ENCODE data around the gene SPTBN5.

Gene SPTBN5

DNA sequence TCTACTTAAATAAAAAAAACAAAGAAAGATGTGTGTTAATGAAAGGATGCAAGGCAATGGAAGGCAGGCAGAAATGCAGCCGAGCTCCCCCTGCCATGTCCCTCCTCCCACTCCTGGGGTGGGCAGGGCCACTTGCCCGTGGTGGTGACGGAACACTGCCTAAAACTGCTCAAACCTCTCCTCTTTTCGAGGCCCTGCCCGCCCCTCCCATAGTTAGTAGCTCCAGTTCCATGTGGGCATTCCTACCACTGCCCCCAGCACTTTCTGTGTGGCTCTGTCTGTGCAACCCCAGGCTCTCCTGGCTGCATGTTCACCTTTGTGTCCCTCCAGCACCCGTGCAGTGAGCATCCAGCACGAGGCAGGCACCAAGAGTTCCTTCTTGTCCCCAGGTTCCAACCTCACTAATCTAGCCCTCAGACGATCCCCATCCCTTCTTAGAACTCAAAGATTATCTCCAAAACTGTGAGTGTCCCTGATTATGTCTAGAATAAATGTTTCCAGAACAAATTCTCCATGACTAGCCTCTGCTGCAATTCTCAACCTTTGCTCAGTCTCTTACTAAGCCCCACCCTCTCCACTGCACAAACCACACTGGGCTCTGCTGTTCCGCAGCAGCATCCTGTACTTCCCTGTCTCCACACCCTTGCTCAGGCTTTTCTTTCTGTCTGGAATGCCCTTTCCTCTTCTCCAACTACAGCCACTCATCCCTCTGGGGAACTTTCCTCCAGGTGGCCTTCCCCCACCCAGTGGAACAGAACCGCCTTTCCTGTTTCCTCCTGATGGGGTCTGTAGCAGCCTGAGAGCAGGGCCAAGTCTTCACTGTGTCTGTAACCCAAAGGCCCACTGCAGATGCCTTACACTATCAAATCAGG lies 32.6 kb upstream of the SPTBN5 start:
- DNase-seq (ENCODE audit: low spot score): no peak

DNA sequence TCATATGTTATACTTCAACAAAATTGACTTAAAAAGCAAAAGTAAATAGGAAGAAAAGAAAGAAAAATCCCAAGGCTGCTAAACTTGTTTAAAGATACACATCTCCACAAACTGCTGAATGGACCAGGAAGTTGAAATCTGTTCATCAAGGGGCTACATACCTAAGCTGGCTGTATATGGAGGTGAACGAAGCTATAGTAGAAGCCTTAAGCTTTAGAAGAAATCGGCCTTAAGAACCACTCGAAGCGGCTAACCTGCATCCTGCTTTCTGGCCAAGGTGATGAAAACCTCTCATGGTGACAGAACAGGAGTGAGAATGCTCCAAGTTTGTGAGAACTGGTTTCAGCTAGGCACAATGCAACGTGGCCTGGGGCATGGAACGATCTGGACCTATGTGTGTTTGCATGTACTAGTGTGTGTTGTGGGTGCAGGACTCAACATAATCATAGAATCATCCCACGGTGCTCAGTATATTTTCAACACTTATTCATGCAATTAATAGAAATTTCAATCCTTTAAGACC lies 31.3 kb upstream of the SPTBN5 start:
- no peak for DNase-seq (ENCODE audit: low spot score)

DNA sequence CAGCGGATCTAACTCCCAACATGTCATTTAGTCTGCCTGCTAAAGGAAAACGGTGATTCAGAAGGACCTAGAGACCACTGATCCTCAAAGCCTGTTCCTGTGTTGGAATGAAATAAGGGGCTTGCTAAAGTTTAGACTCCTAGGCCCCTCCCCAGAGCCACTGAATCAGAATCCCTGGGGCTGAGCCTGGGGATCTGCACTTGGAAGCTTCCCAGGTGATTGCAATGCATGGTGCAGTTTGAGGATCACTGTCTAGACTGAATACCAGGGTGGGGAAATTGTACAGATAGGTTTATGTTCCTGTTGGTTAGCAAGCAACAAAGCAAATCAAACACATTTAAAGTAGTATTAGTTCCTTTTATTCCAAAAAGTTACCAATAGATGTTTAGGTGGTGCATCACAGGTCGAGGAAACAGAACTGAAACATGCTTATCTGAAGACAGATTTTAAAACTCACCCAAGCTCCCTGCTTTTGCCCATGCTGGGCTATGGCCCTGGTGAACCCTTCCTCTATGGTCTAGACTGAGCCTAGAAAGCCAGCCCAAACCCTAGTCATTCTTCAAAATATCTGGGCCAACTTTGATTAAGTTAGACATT lies 29.6 kb upstream of the SPTBN5 start:
- no peak for DNase-seq (ENCODE audit: low spot score)

DNA sequence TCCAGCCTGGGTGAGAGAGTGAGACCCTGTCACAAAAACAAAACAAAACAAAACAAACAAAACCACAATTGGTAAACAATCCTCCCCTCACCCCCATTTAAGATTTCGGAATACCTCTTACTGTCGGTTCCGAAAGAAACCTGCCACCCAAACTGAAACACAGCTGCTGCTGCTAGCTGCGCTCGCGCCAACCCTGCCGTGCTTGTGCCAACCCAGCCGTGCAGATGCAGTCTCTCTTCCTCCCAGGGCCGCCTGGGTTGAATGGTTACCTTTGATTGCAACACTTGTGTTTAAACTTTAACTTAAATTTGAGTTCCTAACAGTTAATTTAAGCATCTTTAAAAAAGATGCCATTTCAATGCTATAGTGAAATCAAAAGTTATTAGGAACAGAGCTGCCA lies 28.5 kb upstream of the SPTBN5 start:
- DNase-seq (ENCODE audit: low spot score): no peak

DNA sequence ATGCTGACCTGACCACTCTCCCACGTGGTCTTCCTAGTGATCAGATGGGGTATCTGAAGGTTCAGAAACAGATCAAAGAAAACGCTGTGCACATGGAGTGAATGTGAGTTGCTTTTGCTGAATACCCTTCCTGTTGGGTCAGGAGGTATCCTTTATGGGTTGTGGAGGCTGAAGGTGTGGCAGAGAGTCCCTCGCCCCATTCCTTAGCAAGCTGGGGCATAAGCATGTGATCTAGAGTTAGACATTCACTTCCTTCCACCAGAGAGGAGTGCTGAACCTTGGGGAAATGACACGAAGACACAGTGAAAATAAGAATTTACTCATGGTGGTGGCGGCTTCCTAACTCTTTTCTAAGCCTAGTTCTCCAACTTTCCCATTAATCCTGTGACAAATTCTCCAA lies 27.8 kb upstream of the SPTBN5 start:
- DNase-seq (ENCODE audit: low spot score): no peak

DNA sequence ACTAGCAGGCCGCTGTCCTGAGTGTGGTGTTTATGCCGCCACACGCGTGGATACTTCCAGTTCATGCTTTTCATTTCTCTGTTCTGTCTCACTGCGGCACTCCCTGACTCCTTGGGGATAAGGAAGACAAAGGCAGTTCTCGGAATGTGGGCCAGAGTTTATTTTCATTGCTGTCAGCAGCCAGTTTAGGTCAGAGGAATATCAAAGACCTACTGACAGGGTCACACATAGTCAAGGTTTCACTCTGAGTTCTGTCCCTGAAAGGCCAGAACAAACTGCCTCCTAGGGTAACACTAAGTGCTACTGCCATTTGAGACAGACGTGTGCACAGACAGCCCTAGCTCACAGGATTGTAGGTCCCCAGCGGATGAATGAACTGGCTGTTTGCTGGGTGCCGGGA lies 27.3 kb upstream of the SPTBN5 start:
- no peak for DNase-seq (ENCODE audit: low spot score)

DNA sequence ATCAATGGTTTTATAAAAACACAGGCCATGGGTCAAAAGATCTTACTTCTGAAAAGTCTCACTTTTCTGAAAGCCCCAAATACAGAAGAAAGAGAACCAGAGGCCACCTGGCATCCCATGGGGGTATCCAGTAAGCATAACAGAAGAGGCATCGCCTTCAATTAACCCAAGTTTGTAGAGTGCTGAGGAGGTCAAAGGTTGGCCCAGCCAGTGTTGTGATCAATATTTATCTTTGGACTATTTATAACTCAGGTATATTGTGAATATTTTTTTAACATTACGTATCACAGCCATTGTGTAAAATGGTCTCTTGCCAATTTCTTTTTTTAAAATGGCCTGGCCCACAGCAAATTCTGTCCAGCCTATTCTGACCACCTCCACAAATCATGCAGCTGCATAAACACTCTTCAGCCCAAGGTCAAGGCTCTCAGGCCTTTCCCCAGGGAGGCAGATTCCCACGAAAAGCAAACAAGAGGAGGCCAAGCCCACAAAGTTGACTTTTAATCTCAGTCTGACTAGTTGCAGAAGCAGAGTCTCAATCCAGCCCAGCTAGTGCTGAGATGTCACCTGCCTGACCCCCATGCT lies 26.2 kb upstream of the SPTBN5 start:
- no peak for DNase-seq (ENCODE audit: low spot score)

DNA sequence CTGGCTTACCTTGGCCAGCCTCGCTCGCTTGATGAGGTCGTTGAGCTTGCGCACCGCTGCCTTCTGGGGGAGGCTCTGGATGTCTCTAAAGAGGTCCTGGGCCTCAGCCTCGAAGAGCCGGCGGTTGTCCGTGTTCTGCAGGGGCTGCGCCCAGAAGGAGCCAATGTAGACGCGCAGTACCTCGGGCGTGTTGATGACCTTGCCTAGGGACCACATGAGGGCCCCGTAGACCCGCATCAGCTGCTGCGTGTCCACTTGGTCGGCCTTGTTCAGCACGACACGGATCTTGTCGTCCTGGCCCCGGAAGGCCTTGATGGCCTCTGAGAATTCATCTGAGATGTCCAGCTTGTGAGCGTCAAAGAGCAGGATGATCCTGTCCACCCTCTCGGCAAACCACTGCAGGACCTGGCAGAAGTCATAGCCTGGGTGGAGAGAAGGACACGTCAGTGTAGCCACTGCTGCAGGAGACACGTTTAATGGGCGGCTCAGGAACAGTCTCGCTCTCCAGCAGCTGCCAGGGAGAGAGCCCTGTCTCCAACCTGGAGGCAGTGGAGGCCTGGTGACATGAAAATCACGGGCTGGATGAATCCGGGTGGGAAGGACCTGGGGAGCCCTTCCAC lies 25.5 kb upstream of the SPTBN5 start:
- no peak for DNase-seq (ENCODE audit: low spot score)

DNA sequence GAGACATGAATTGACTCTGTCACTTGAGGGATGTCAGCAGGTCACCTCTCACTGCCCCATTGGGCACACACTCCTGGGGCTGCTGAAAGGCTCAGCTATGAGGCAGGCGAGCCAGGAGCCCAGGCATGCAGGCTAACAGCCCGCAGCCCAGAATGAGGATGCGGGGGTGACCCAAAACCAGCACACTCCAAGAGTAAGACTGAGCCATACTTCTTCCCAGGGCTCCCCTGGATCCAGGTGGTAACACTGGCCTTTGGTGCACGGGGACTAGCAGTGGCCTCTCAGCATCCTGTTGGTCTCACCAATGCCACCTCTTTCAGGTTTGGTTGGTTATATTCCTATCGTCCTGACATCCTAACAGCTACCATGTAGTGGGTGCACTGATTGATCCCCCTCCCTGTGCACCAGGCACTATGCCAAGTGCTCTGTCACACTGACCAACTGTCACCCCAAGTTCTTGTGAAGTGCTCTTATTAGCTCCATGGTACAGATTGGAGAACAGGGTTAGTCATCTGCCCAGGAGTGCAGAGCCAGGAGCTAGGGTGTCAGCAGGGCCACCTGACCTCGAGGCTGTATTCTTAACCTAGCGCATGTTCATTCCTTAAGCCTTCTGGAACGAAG lies 24.8 kb upstream of the SPTBN5 start:
- no peak for DNase-seq (ENCODE audit: low spot score)

DNA sequence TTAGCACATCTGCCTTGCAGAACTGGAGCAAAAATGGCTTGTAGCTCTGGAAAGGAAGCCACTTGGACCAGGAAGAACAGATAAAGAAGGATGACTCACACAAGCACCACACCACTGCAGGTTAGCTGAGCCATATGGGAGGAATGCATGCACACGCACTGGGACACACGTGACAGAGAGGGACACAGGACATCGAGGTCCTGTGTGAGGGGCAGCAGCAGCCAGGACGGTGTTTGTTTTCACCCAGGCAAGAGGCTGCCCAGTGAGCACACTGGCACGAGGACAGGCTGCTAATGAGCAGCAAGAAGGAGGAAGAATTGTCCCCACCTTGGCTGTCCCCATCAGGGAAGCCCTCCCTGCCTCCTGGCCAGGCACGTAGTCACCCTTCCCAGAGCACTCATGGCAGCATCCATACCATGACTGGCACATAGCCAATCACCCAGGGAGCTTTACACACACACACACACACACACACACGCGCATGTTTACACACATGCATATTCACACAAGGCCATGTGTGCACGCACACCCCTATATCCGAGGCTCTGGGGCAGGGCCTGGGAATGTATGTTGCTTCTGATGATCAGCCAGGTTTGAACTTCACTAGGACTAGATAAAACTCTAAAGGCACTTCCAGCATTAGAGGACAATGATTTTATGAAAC lies 24.0 kb upstream of the SPTBN5 start:
- DNase-seq (ENCODE audit: low spot score): no peak

DNA sequence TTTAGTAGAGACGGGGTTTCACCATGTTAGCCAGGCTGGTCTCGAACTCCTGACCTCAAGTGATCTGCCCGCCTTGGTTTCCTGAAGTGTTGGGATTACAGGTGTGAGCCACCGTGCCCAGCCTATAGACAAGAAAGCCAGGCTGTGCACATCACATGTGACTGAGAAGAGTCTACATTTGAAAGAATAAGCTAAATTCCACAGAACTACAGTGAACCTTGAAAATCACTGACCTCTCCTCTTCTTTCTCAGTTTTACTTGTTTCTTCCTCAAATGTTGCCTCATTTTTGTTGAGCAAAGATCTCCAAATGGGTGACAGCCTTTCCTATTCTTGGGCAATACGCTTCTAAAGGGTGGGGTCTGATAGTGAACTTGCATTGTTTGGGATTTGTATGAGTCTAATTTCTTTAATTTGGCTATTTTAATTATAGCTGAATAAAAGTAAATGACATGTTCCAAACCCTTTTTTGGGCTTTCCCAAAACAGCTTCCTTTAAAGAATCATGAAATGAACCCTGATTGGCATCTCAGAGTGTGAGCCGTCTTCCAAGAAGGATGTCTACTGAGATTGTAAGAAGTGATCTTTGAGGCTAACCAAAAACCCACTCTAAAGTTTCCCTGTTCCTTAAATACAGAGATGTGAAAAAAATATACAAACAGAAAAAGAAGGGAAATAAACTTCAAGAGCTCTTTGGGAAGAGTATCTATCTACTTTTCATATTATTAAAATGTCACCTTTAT lies 21.6 kb upstream of the SPTBN5 start:
- DNase-seq (ENCODE audit: low spot score): no peak

DNA sequence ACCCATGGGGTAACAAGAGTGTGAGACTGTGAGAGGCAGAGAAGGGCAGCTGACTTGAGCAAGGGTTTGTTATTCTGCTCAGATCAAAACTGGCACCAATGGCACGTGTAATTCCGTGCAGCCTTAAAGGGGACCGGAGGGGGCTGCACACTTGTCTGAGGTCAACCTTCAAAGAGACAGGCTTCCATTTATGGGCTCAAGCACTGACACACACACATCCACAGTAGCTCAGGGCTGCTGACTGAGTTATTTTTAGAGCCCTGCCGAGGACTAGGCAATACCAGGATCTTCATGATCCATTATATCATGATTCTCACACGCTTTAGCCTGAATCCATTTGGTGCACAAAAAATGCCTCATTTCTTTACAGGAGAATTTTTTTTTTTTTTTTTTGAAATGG lies 20.6 kb upstream of the SPTBN5 start:
- no peak for DNase-seq (ENCODE audit: low spot score)

DNA sequence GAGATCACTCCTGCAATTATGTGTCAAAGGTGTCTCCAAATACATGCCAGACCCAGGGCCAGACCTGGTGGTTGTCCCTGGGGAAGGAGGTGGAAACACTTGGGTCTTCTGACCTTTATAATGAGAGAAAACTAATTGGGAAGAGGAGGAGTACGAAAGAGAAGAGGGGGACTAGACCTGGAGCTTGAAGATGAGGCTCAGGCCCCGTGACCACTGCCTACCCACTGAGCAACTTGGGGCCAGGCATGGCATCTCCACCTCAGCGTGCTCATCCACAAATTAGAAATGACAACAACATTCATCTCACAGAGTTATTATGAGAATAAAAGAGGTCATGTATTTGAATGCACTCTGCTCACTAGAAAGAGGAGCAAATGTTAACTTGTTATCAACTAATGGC lies 19.4 kb upstream of the SPTBN5 start:
- DNase-seq (ENCODE audit: low spot score): no peak

DNA sequence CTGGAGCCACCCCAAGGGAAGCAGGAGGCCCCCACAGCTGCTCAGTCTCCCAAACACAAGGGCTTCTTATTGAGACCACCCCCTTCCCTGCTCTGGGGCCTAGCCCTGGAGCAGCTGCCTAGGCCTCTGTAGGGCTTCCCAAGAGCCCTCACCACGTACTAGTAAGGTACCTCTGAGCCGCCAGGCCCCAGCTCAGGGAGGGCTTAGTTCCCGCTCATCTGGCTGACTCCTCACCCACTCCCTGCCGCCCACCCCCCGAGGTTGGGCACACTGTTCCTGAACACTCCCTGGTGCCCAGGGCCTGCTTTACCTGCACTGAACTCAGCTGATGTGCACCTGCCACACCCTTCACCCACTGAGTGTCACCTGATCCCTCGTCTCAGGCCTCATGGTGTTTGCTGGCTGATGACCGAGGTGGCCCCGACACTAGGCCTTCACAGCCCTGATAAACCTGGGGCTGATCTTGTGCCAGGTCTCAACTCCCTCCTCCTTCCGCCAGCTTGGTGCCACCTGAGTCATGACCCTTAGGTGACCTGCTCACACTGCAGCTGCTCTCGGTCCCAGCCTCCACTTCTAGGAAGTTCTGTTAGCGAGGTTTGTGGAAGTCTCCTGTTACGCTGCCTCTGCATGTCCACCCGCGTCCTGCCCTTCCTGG lies 18.0 kb upstream of the SPTBN5 start:
- no peak for DNase-seq (ENCODE audit: low spot score)

DNA sequence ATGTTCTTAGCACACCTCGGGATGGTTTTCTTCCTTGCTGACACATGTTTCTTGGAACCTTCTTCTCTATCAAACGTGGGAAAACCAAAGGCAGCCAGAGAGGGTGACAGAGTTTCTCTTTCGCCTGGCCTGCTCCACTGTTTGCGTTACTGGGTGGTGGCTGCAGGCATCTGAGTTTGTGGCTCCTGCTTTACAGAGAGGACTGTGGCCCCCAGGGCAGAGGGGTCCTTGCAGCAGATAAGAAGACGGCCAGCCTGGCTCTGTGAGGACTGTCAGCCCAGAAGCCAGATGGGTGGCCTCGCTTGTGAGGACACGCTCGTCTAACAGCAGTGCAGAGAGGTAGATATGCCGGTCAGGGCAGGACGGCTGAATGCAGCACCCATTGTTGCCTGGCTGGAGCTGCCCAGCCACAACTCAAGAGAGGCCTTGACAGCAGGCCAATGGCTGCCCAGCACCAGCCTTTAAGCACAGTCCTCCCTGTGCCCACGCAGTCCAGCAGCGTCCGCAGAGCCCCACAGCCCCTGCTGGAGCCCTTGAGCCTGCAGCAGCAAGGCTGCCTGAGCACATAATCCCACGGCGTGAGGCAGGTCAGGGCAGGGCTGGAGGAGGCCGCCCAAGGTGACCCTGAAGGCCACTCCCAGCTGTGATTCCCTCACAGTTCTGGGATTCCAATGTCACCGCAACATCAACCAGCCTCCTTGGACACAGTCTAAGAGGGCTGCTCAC lies 15.0 kb upstream of the SPTBN5 start:
- DNase-seq (ENCODE audit: low spot score): no peak

DNA sequence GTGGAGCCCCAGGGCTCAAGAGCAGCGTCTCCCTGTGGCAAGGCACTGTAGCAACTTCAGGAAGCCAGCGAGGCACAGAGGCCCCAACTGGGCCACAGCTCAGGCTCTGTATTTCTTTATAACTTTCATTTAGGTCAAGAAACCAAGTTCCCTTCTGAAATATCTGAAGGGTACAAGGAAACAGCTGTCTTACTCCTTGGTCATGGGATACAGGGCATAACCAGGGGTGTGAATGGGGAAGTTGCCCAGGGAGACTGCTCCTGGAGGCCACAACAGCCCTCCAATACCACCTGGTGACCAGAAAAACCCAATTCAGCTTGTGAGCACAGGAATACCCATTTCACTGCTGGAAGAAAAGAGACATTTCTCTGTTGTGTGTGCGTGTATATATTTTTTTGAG lies 13.3 kb upstream of the SPTBN5 start:
- no peak for DNase-seq (ENCODE audit: low spot score)

DNA sequence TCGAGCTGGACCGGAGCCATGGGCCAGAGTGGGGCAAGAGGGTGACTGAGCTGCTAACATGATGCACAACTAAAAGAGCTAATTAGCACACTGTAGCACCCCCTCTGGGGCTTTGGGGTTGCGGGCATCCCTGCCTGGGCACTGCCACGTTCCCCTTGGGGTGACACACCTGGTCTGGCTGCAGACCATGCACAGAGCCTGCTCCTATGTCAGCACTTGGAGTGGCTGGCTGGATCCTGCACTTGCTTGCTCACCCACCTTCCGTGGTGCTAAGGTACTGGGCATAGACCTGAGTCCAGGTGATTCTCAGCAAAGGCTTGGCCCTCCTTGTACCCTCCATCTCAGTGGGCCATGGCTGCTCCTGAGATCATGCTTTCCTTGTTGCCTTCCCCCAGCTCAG lies 12.8 kb upstream of the SPTBN5 start:
- DNase-seq (ENCODE audit: low spot score): no peak

DNA sequence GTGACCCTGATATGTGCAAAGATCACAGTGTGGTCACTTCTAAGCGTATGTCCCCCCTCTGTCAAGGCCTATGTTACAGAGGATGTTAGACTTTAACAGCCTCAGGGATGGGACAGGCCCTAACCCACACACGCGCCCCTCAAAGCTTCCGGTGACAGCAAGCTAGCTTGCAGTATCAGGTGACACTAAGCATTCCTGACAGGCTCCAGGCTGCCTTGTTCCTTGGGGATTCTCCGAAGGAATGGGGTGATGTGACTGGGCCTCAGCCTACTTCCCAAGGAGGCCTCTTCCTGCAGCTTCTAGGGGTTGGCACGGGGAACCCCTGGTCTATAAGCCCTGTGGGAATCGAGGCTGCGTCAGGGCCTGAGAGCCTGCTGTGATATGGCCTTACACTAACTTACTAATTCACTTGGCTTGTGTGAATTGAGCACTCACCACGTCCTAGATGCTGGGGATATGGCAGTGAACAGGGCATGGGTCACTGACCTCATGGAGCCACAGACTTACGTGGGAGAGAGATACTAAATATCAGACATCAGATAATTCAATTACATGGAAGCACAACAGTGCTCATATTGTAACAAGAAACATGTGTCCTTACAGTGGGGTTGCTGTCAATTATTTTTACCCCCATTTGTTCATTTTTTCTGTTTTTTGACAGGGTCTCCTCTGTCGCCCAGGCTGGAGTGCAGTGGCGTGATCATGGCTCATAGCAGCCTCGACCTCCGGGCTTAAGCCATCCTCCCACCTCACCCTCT lies 11.4 kb upstream of the SPTBN5 start:
- no peak for DNase-seq (ENCODE audit: low spot score)

DNA sequence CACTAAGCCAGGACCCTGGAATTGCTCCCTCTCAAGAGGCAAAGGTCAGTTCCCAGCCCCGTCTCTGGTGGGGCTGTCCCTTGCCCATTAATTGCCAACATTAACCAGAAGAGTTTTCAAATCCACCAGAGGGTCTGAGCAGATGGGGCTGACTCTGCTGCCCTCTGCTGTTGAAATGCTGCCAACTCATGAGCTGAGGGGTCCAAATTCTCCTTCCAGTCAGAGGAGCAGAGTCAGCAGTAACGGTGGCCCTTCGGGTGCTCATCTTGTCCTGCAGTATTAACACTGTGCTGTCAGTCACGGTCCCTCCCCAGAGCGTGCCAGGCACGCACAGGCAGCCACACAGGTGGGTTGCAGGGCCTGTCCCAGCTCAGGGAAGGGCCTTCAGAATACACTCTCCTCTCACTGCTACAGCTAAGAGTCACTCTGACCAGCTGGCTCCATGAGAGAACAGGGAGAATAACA lies 10.7 kb upstream of the SPTBN5 start:
- peak; percentile 83 for DNase-seq (ENCODE audit: low spot score)
